Fibroblast of the aortic adventitia (primary cell): Measurements from ENCODE around the gene SLC34A3. TPM values are rescaled to one million over a fixed set of nuclear protein-coding genes. Genes with fewer than 3 reads are reported as not detected.
"Not testable (repeated sequence)": the region's sequence is repeated elsewhere in the genome, so short reads cannot be mapped to it uniquely, and the experiment has no call there.

Experiments
- DNase-seq: peaks from one replicate; pipeline ENCODE4 v3.0.0-alpha.2; 2010; ENCODE audit warnings: low read depth
- H3K4me3 ChIP-seq: 2 replicates; pipeline ENCODE4 v1.5.1; 2011; ENCODE audit warnings: low read depth, mild to moderate bottlenecking, control low read depth, low read length, moderate library complexity
- total RNA-seq: library from RNA; depleted of rRNA; stranded (reverse); fragments of >200 nt; gene quantifications from 2 replicates; pipeline ENCODE4 v1.2.3, GENCODE V29; 2012; ENCODE audit warnings: low replicate concordance
- TF ChIP-seq, protein P1 (sequence below): IDR thresholded peaks from 2 replicates; pipeline ENCODE4 v1.5.1; 2011; ENCODE audit warnings: mild to moderate bottlenecking, low read length, control low read depth, inconsistent platforms; ENCODE audit not compliant: insufficient read depth

SLC34A3 gene
- total RNA-seq, 1 donor: not detected

GRCh38 chr9:137262173-137262908 is 31.6 kb downstream of the SLC34A3 start:
- peak; percentile 50 for DNase-seq
- TF ChIP-seq, protein P1, sequence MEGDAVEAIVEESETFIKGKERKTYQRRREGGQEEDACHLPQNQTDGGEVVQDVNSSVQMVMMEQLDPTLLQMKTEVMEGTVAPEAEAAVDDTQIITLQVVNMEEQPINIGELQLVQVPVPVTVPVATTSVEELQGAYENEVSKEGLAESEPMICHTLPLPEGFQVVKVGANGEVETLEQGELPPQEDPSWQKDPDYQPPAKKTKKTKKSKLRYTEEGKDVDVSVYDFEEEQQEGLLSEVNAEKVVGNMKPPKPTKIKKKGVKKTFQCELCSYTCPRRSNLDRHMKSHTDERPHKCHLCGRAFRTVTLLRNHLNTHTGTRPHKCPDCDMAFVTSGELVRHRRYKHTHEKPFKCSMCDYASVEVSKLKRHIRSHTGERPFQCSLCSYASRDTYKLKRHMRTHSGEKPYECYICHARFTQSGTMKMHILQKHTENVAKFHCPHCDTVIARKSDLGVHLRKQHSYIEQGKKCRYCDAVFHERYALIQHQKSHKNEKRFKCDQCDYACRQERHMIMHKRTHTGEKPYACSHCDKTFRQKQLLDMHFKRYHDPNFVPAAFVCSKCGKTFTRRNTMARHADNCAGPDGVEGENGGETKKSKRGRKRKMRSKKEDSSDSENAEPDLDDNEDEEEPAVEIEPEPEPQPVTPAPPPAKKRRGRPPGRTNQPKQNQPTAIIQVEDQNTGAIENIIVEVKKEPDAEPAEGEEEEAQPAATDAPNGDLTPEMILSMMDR: peak; percentile 42
- not testable (repeated sequence) for H3K4me3 ChIP-seq

DNA sequence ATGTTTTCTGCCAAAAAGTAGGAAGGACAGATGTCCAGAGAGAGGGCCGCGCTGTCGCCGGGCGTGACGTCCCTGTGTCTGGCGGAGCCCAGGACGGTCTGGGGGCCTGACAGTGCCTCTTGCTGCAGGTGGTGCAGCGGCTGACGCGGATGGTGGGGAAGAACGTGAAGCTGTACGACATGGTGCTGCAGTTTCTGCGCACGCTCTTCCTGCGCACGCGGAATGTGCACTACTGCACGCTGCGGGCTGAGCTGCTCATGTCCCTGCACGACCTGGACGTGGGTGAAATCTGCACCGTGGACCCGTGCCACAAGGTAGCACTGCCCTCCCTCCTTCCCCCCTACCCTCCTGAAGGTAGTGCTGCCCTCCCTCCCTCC is 32.2 kb downstream of the SLC34A3 start:
- no peak overlapping the region for H3K4me3 ChIP-seq
- DNase-seq: no peak
- TF ChIP-seq, protein P1: no peak

DNA sequence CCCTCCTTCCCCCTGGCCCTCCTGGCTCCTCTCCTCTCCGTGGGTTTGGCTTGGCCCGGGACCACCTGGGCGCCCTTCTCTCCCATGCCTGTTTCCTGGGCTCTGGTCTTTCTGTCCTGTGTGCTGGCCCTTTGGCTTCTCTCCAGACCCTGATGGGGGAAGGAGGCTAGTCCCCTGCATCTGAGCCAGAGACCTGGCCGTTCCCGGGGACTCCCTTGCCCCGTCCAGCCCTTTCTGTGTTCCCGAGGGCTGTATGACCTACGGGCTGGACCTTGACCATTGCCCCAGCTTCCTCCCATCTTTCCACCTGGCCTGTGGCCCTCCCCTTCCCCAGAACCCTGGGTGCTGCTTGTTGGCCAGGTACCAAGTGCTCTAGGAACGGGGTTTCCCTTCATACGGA is 32.8 kb downstream of the SLC34A3 start:
- TF ChIP-seq, protein P1: no peak
- no peak overlapping the region for H3K4me3 ChIP-seq
- no peak for DNase-seq

DNA sequence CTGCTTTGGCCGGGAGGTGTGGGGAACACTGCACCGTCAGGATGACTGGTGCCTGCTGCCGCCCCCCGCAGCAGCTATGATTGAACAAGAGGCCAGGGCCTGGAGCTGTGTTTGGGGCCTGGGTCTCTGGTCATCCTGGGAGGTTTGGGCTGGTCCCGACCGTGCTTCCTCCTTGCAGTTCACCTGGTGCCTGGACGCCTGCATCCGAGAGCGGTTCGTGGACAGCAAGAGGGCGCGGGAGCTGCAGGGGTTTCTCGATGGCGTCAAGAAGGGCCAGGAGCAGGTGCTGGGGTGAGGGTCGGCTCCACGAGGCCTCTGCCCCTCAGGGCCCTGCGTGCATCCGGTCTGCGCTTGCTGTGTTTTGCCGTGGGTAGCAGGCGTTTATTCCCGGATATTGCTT is 33.4 kb downstream of the SLC34A3 start:
- no peak overlapping the region for H3K4me3 ChIP-seq
- TF ChIP-seq, protein P1: no peak
- no peak for DNase-seq

- TF ChIP-seq, protein P1: no peak
- H3K4me3 ChIP-seq: no peak overlapping the region
- no peak for DNase-seq
Observed at GRCh38 chr9:137265496-137266161, 34.9 kb downstream of the SLC34A3 start.

DNA sequence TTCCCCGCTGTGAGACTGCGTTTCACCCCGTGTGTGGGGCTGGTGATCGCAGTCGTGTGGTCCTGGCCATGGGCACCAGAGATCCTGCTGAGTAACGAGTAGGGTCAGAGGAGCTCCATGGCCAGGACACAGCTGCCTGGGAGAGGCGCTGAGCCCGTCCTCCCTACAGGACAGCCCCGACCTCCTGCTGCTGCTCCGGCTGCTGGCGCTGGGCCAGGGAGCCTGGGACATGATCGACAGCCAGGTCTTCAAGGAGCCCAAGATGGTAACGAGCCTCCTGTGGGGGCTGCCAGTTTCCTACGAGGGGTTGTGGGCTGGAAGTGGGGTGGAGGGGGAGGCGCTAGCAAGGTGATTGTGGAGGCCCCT is 35.4 kb downstream of the SLC34A3 start:
- H3K4me3 ChIP-seq: no peak overlapping the region
- TF ChIP-seq, protein P1: no peak
- DNase-seq: no peak
